H1 (cell line): Measurements from ENCODE around the gene VPS13D. TPM values are rescaled to one million over a fixed set of nuclear protein-coding genes. Genes with fewer than 3 reads are reported as not detected.

Experiments used
- CTCF ChIA-PET: fragments of 300-600 bp; sonication (Branson Sonifier 250); formaldehyde crosslinking; loops from one replicate; lab custom pipeline; 2021; ENCODE audit not compliant: partially characterized antibody; lab: Charles Lee
- POLR2A ChIA-PET: fragments of 300-600 bp; sonication (Branson Sonifier 250); formaldehyde crosslinking; loops from one replicate; lab custom pipeline; 2021; ENCODE audit warnings: inconsistent platforms; ENCODE audit not compliant: partially characterized antibody; lab: Charles Lee
- DNase-seq, 2 experiments: peaks; one replicate each; pipeline versions ENCODE4 v3.0.0 to v3.0.0-alpha.2; 2010 to 2022; ENCODE audit warnings: low spot score in 2 of 2, low read depth in 1 of 2, mixed read lengths in 1 of 2
- FAIRE-seq: peaks from 2 replicates; lab custom pipeline; 2011; peaks lifted over from hg19 to GRCh38; lab: Jason Lieb, UNC
- H2AFZ ChIP-seq: 2 replicates; pipeline ENCODE4 v1.8.1; 2012; ENCODE audit warnings: low read length, inconsistent platforms
- H2AK5ac ChIP-seq: 2 replicates; pipeline ENCODE4 v1.6.1; 2013; ENCODE audit warnings: low read depth, low read length
- H2BK120ac ChIP-seq: replicated peaks from 2 replicates; pipeline ENCODE3; 2013; ENCODE audit warnings: low read depth, low read length, inconsistent platforms
- H2BK12ac ChIP-seq: 2 replicates; pipeline ENCODE4 v1.6.1; 2013; ENCODE audit warnings: low read depth, low read length
- H2BK15ac ChIP-seq: 2 replicates; pipeline ENCODE4 v1.6.1; 2013; ENCODE audit warnings: low read length
- H2BK20ac ChIP-seq: 2 replicates; pipeline ENCODE4 v1.6.1; 2013; ENCODE audit warnings: low read length
- H2BK5ac ChIP-seq: 2 replicates; pipeline ENCODE4 v1.6.1; 2013; ENCODE audit warnings: low read depth, low read length
- H3K14ac ChIP-seq: 2 replicates; pipeline ENCODE4 v1.6.1; 2013; ENCODE audit warnings: inconsistent platforms; ENCODE audit not compliant: insufficient read length
- H3K18ac ChIP-seq: 2 replicates; pipeline ENCODE4 v1.6.1; 2013; ENCODE audit warnings: low read length; ENCODE audit errors: extremely low read depth
- H3K23ac ChIP-seq: 2 replicates; pipeline ENCODE4 v1.6.1; 2013; ENCODE audit warnings: inconsistent platforms; ENCODE audit not compliant: insufficient read length
- H3K23me2 ChIP-seq: 2 replicates; pipeline ENCODE4 v1.6.1; 2013; ENCODE audit warnings: low read depth, low read length
- H3K27ac ChIP-seq: 2 replicates; pipeline ENCODE4 v1.6.1; 2011; ENCODE audit warnings: low read depth, low read length, inconsistent platforms
- H3K27me3 ChIP-seq, 4 experiments: replicated peaks in 1 of 4; 1 replicate in 1 of 4; 2 replicates in 3 of 4; pipeline versions ENCODE4 v1.6.1 to v1.8.1; 2011 to 2013; ENCODE audit warnings: low read length in 3 of 4, mild to moderate bottlenecking in 3 of 4, inconsistent platforms in 2 of 4, mixed read lengths in 2 of 4, moderate library complexity in 1 of 4; ENCODE audit not compliant: control insufficient read depth in 3 of 4, insufficient read depth in 3 of 4; ENCODE audit errors: extremely low read depth in 1 of 4
- H3K36me3 ChIP-seq, 4 experiments: 2 replicates each; pipeline versions ENCODE4 v1.6.1 to v1.8.1; 2011 to 2013; ENCODE audit warnings: mild to moderate bottlenecking in 4 of 4, low read length in 3 of 4, moderate library complexity in 2 of 4, control low read depth in 1 of 4, inconsistent platforms in 1 of 4; ENCODE audit not compliant: insufficient read depth in 4 of 4, control insufficient read depth in 2 of 4
- H3K4ac ChIP-seq: replicated peaks from 2 replicates; pipeline ENCODE3; 2013; ENCODE audit warnings: low read length, low read depth, mixed read lengths, inconsistent platforms; ENCODE audit not compliant: insufficient read length
- H3K4me1 ChIP-seq, 4 experiments: replicated peaks in 1 of 4; 1 replicate in 1 of 4; 2 replicates in 3 of 4; pipeline versions ENCODE4 v1.6.1 to v1.8.1; 2011 to 2013; ENCODE audit warnings: low read length in 3 of 4, inconsistent platforms in 2 of 4, mixed read lengths in 1 of 4; ENCODE audit not compliant: insufficient read depth in 4 of 4, control insufficient read depth in 3 of 4
- H3K4me2 ChIP-seq, 2 experiments: 2 replicates each; pipeline versions ENCODE4 v1.6.1 to v1.8.1; 2011 to 2013; ENCODE audit warnings: low read depth in 2 of 2, low read length in 2 of 2, control low read depth in 1 of 2, inconsistent platforms in 1 of 2, mild to moderate bottlenecking in 1 of 2; ENCODE audit not compliant: insufficient read depth in 1 of 2
- H3K4me3 ChIP-seq, 4 experiments: fragments of 200-600, 300-600 bp in 1 of 4; sonication (generic), shearing (Covaris generic), sonication (Bioruptor Twin) in 1 of 4; 2 replicates each; pipeline versions ENCODE4 v1.5.1 to v1.8.1; 2011 to 2016; ENCODE audit warnings: low read length in 4 of 4, low read depth in 3 of 4, control low read depth in 2 of 4, inconsistent platforms in 2 of 4, mild to moderate bottlenecking in 2 of 4, mixed read lengths in 1 of 4, moderate library complexity in 1 of 4; ENCODE audit not compliant: insufficient read depth in 2 of 4; ENCODE audit errors: extremely low read depth in 1 of 4
- H3K56ac ChIP-seq: replicated peaks from 2 replicates; pipeline ENCODE3; 2013; ENCODE audit warnings: low read depth, mild to moderate bottlenecking, mixed read lengths, low read length, inconsistent platforms; ENCODE audit not compliant: insufficient read length
- H3K79me1 ChIP-seq: 2 replicates; pipeline ENCODE4 v1.6.1; 2013; ENCODE audit warnings: low read depth, low read length, control low read depth
- H3K79me2 ChIP-seq, 2 experiments: 2 replicates each; pipeline versions ENCODE4 v1.6.1 to v1.8.1; 2012 to 2013; ENCODE audit warnings: low read length in 2 of 2, mild to moderate bottlenecking in 2 of 2, inconsistent platforms in 1 of 2; ENCODE audit not compliant: insufficient read depth in 2 of 2, control insufficient read depth in 1 of 2
- H3K9ac ChIP-seq, 4 experiments: replicated peaks in 1 of 4; 1 replicate in 1 of 4; 2 replicates in 3 of 4; pipeline versions ENCODE4 v1.6.1 to v1.8.1; 2011 to 2013; ENCODE audit warnings: low read depth in 3 of 4, low read length in 3 of 4, control low read depth in 2 of 4, mild to moderate bottlenecking in 2 of 4, moderate library complexity in 2 of 4, inconsistent platforms in 1 of 4; ENCODE audit errors: extremely low read depth in 1 of 4
- H3K9me3 ChIP-seq, 2 experiments: 2 replicates each; pipeline versions ENCODE4 v1.6.1 to v1.8.1; 2012 to 2013; ENCODE audit warnings: mild to moderate bottlenecking in 2 of 2, moderate library complexity in 2 of 2, control low read depth in 1 of 2, inconsistent platforms in 1 of 2, low read depth in 1 of 2, low read length in 1 of 2, mixed read lengths in 1 of 2; ENCODE audit not compliant: insufficient read depth in 2 of 2
- H4K20me1 ChIP-seq, 2 experiments: replicated peaks in 1 of 2; 2 replicates each; pipeline versions ENCODE3 to v1.8.1; 2011 to 2013; ENCODE audit warnings: inconsistent platforms in 2 of 2, low read length in 2 of 2, mild to moderate bottlenecking in 1 of 2; ENCODE audit not compliant: insufficient read depth in 2 of 2, control insufficient read depth in 1 of 2
- H4K5ac ChIP-seq: 2 replicates; pipeline ENCODE4 v1.6.1; 2013; ENCODE audit warnings: low read length, low read depth, mixed read lengths, inconsistent platforms; ENCODE audit not compliant: insufficient read length
- H4K8ac ChIP-seq: 2 replicates; pipeline ENCODE4 v1.8.0; 2013; ENCODE audit warnings: mild to moderate bottlenecking, moderate library complexity, low read length, inconsistent platforms; ENCODE audit not compliant: insufficient read depth; ENCODE audit errors: extremely low read depth
- H4K91ac ChIP-seq: replicated peaks from 2 replicates; pipeline ENCODE3; 2013; ENCODE audit warnings: low read length, mixed read lengths, inconsistent platforms; ENCODE audit not compliant: insufficient read length
- BACH1 ChIP-seq: IDR thresholded peaks from 2 replicates; pipeline ENCODE4 v1.6.1; 2012; ENCODE audit warnings: low read length, improper control_type of control experiment
- EZH2 ChIP-seq: fragments of 200-600 bp; sonication (generic); IDR thresholded peaks from 2 replicates; pipeline ENCODE4 v1.7.1; 2012; ENCODE audit warnings: low read depth, mild to moderate bottlenecking, moderate library complexity, low read length, inconsistent platforms; ENCODE audit not compliant: severe bottlenecking
- KDM4A ChIP-seq: IDR thresholded peaks from one replicate; pipeline ENCODE4 v1.7.1; 2012; ENCODE audit warnings: low read depth, mild to moderate bottlenecking, moderate library complexity, low read length, inconsistent platforms; ENCODE audit not compliant: severe bottlenecking
- NRF1 ChIP-seq: IDR thresholded peaks from 2 replicates; pipeline ENCODE4 v1.6.1; 2011; ENCODE audit warnings: mild to moderate bottlenecking, low read depth, low read length, improper control_type of control experiment
- TBP ChIP-seq: IDR thresholded peaks from 2 replicates; pipeline ENCODE4 v1.6.1; 2011; ENCODE audit warnings: low read depth, low read length, improper control_type of control experiment
- polyA plus RNA-seq, 7 experiments: library from polyadenylated mRNA; depleted of rRNA in 3 of 7; stranded (reverse) in 5 of 7; unstranded in 2 of 7; fragments of >200 nt in 5 of 7; fragments of 200-250 nt in 2 of 7; gene quantifications; 1 replicate in 5 of 7; 2 replicates in 1 of 7; 4 replicates in 1 of 7; pipeline versions ENCODE4 v1.2.1 to v1.2.3, GENCODE V29; 2011 to 2013; ENCODE audit warnings: missing spikeins in 2 of 7, mixed read lengths in 2 of 7
- total RNA-seq: library from RNA; stranded (reverse); fragmentation: NEBNext Ultra II Directional; extraction: Animal tissue kit (Norgen Biotek cat#: 25700); gene quantifications from 2 replicates; pipeline ENCODE4 v1.2.1, GENCODE V29; 2021

Gene VPS13D
- total and polyA plus RNA-seq, 2 of the 8 experiments (the other 6 are each of a cell fraction or from before 2014, with no cell fraction given): 10.9 to 31.2 TPM

DNA sequence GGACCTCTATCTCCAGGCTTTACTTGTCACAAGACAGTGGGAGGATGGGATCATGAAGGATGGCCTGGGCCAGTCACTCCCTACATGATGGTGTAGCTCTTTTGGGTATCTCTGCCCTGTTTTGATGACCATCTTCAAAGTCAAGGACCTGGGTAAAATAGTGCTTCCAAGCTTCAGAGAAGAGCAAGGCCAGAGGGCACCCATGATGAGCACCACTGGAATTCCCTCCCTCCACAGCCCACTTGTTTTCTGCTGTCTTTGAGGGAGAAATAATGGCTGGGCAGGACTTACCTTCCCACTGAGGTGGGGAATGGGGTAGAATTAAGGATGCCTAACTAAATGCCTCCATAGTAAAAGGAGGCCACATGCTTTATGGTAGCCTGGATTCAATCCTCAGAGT is 222.4 kb downstream of the VPS13D start:
- Histone ChIP-seq H4K5ac (no peak overlapping the region), H2BK5ac (no peak overlapping the region), H3K36me3 (peaks cover 0 to 6% (median 0%) of the 10 kb centered on the region in 4 experiments; a peak in 1 of 8 replicates), H3K4me3 (no peak overlapping the region), H2AFZ (no peak overlapping the region), H3K79me2 (no peaks in the 10 kb centered on the region), H3K9me3 (no peaks in the 10 kb centered on the region), H3K79me1 (no peaks in the 10 kb centered on the region; the same call in 1 of the 2 replicates), H3K4ac (no peak overlapping the region), H3K4me2 (no peak overlapping the region), H3K56ac (no peak overlapping the region), H3K27me3 (no peaks in the 10 kb centered on the region), H2BK20ac (no peak overlapping the region), H3K18ac (no peak overlapping the region), H3K9ac (no peak overlapping the region), H2AK5ac (no peak overlapping the region), H2BK120ac (no peak overlapping the region), H4K91ac (no peak overlapping the region), H3K14ac (no peak overlapping the region), H3K4me1 (peaks cover 0 to 4% (median 0%) of the 10 kb centered on the region in 4 experiments; a peak in 3 of 7 replicates), H3K27ac (no peak overlapping the region), H4K8ac (no peak overlapping the region), H4K20me1 (no peaks in the 10 kb centered on the region), H2BK15ac (no peak overlapping the region), H2BK12ac (no peak overlapping the region), H3K23me2 (no peaks in the 10 kb centered on the region), H3K23ac (no peak overlapping the region)
- FAIRE-seq (no peak), DNase-seq (no peak)
- TF ChIP-seq KDM4A (no peak), NRF1 (no peak), EZH2 (no peak), TBP (no peak), BACH1 (no peak)
- ChIA-PET CTCF (interaction anchor here (0.9 kb wide), 1 partner anchor 19 kb away, joined by 3 read pairs; no protein-coding TSS in a partner anchor), POLR2A (no interaction called here)
